ENCODE data around the gene ASXL3.

DNA sequence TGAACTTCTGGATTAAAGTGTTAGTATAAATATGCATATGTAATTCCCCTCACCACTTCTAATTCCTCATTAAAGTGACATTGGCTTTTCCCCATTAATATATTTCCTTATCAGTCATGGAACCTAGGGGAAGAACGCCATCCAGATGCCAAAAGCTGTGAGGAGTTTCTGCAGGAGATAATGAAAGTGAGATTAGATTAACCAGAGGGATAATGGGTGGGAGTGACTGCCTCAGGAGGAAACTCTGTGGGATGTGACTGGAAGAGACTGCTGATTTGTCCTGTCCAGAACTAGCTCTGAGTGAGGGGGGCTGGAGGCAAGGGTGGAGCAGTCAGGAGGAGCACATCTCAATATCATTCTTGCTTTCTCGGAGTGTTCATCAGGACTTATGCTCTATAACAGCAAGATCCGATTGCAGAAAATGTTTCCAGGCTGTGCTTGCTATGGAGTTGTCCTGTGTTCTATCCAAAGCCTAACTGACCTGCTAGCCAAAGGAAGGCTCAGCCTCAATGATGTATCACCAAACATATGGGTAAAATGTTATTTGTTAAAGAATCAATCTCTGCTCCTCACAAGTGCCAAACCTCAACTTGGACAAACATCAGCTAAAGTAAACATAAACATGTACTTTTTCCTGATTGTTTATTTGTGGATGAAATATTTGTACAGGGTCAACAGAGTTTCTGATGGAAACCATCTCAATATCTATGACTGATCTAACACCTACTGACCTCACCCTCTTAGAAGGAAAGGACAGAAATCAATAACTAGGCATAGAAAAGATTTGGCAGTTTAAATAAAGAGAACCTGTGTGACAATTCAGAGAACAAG lies 118.5 kb downstream of the ASXL3 start:
- no peak for TF ChIP-seq POLR2A (IDR thresholded peaks at IDR 0.05; ENCODE audit: low read length)
- no peak for TF ChIP-seq GATA1 (IDR thresholded peaks at IDR 0.05; ENCODE audit: low read depth, low read length)

Data from erythroblast (primary cell).